Endothelial cell of umbilical vein (primary cell): ENCODE measurements around the gene SNRPA. TPM values are rescaled to one million over a fixed set of nuclear protein-coding genes. Genes with fewer than 3 reads are reported as not detected.
A peak's percentile ranks its signal among the peaks of the same experiment; 100 is the strongest.

Source experiments
- BruUV-seq: library from RNA; stranded (reverse); fragments of 400-500 nt; replicated peaks from 2 replicates; lab custom pipeline; 2021; lab: Mats Ljungman, UMichigan
- CTCF ChIA-PET: fragments of 300-600, 350-600 bp; sonication (Branson Sonifier 250); formaldehyde crosslinking; loops from one replicate; lab custom pipeline; 2021; ENCODE audit warnings: antibody characterized with exemption, inconsistent platforms; lab: Charles Lee
- POLR2A ChIA-PET: fragments of 300-600, 350-600 bp; sonication (Branson Sonifier 250); formaldehyde crosslinking; loops from one replicate; lab custom pipeline; 2021; ENCODE audit warnings: antibody characterized with exemption, inconsistent platforms; lab: Charles Lee
- DNase-seq: peaks from one replicate; pipeline ENCODE4 v3.0.0-alpha.2; 2011; ENCODE audit warnings: low read depth, low spot score
- FAIRE-seq: peaks from 2 replicates; lab custom pipeline; 2011; peaks lifted over from hg19 to GRCh38; lab: Jason Lieb, UNC
- H2AFZ ChIP-seq: 2 replicates; pipeline ENCODE4 v1.6.0; 2012; ENCODE audit warnings: low read depth, low read length, control low read depth, inconsistent platforms
- H3K27ac ChIP-seq: 2 replicates; pipeline ENCODE4 v1.5.1; 2011; ENCODE audit warnings: low read depth, mild to moderate bottlenecking, control low read depth, low read length, moderate library complexity; ENCODE audit not compliant: insufficient read depth
- H3K27me3 ChIP-seq, 2 experiments: 2 replicates each; pipeline versions ENCODE4 v1.6.0 to v1.6.1; 2011; ENCODE audit warnings: low read length in 2 of 2, mixed read lengths in 1 of 2; ENCODE audit not compliant: control insufficient read depth in 2 of 2, insufficient read depth in 2 of 2
- H3K36me3 ChIP-seq, 2 experiments: 2 replicates in 1 of 2; 3 replicates in 1 of 2; pipeline ENCODE4 v1.5.1; 2011; ENCODE audit warnings: low read length in 2 of 2, mild to moderate bottlenecking in 1 of 2, moderate library complexity in 1 of 2; ENCODE audit not compliant: control insufficient read depth in 2 of 2, insufficient read depth in 2 of 2; ENCODE audit errors: extremely low read depth in 1 of 2
- H3K4me1 ChIP-seq: 3 replicates; pipeline ENCODE4 v1.5.1; 2011; ENCODE audit warnings: mild to moderate bottlenecking, low read length; ENCODE audit not compliant: control insufficient read depth, insufficient read depth; ENCODE audit errors: extremely low read depth
- H3K4me2 ChIP-seq: 2 replicates; pipeline ENCODE4 v1.6.1; 2011; ENCODE audit warnings: low read length, control low read depth, mixed read lengths; ENCODE audit not compliant: insufficient read depth
- H3K4me3 ChIP-seq, 3 experiments: fragments of 200-600 bp in 1 of 3; sonication (generic), shearing (Covaris generic) in 1 of 3; replicated peaks in 1 of 3; 2 replicates each; pipeline ENCODE4 v1.5.1; 2011 to 2016; ENCODE audit warnings: control low read depth in 3 of 3, low read length in 3 of 3, mild to moderate bottlenecking in 2 of 3, inconsistent platforms in 1 of 3, low read depth in 1 of 3, moderate library complexity in 1 of 3; ENCODE audit not compliant: insufficient read depth in 1 of 3
- H3K79me2 ChIP-seq: 2 replicates; pipeline ENCODE4 v1.6.0; 2012; ENCODE audit warnings: low read length, inconsistent platforms; ENCODE audit not compliant: control insufficient read depth, insufficient read depth
- H3K9ac ChIP-seq: replicated peaks from 2 replicates; pipeline ENCODE3; 2011; ENCODE audit warnings: low read length, control low read depth; ENCODE audit not compliant: insufficient read depth; ENCODE audit errors: extremely low read depth
- H3K9me1 ChIP-seq: replicated peaks from 3 replicates; pipeline ENCODE4 v1.6.0; 2011; ENCODE audit warnings: mild to moderate bottlenecking, low read length; ENCODE audit not compliant: control insufficient read depth, insufficient read depth; ENCODE audit errors: extremely low read depth
- H3K9me3 ChIP-seq: replicated peaks from 2 replicates; pipeline ENCODE4 v1.5.1; 2012; ENCODE audit warnings: low read length, inconsistent platforms; ENCODE audit not compliant: control insufficient read depth, insufficient read depth
- H4K20me1 ChIP-seq: replicated peaks from 2 replicates; pipeline ENCODE3; 2011; ENCODE audit warnings: mild to moderate bottlenecking, low read length; ENCODE audit not compliant: control insufficient read depth, insufficient read depth; ENCODE audit errors: extremely low read depth
- EZH2 ChIP-seq: IDR thresholded peaks from 2 replicates; pipeline ENCODE4 v1.6.1; 2012; ENCODE audit warnings: borderline replicate concordance, low read depth, mild to moderate bottlenecking, moderate library complexity, low read length, inconsistent platforms; ENCODE audit not compliant: severe bottlenecking
- FOS ChIP-seq: IDR thresholded peaks from 2 replicates; pipeline ENCODE4 v1.6.1; 2011; ENCODE audit warnings: mild to moderate bottlenecking, low read length, moderate library complexity, borderline replicate concordance; ENCODE audit not compliant: insufficient read depth
- GATA2 ChIP-seq: IDR thresholded peaks from 2 replicates; pipeline ENCODE4 v1.7.0; 2011; ENCODE audit warnings: low read depth, mild to moderate bottlenecking, moderate library complexity, mixed read lengths, low read length; ENCODE audit not compliant: insufficient read length, insufficient read depth
- JUN ChIP-seq: IDR thresholded peaks from 2 replicates; pipeline ENCODE4 v1.6.1; 2011; ENCODE audit warnings: borderline replicate concordance, low read depth; ENCODE audit not compliant: insufficient read length, insufficient read depth
- MAX ChIP-seq: IDR thresholded peaks from 2 replicates; pipeline ENCODE4 v1.6.1; 2011; ENCODE audit not compliant: insufficient read depth, insufficient read length
- POLR2A ChIP-seq: IDR thresholded peaks from 2 replicates; pipeline ENCODE4 v1.6.1; 2012; ENCODE audit warnings: low read depth, mild to moderate bottlenecking, control low read depth, low read length
- dilution Hi-C: fragments of 300-500 bp; cut with MboI; formaldehyde crosslinking; loops from one replicate; pipeline ENCODE4 v1.15.0; 2019; ENCODE audit warnings: low sequenced_read_pairs; ENCODE audit not compliant: extremely low pct_ligation_motif_present
- intact Hi-C: fragments of 100-400 bp; cut with micrococcal nuclease; formaldehyde crosslinking; loops from one replicate; pipeline ENCODE4 v1.10.0; 2022
- polyA plus RNA-seq, 4 experiments: library from polyadenylated mRNA; depleted of rRNA in 3 of 4; stranded (reverse) in 3 of 4; unstranded in 1 of 4; fragments of >200 nt; gene quantifications; 2 replicates each; pipeline versions ENCODE4 v1.2.1 to v1.2.3, GENCODE V29; 2011 to 2012; ENCODE audit warnings: missing spikeins in 1 of 4
- total RNA-seq: library from RNA; stranded (reverse); gene quantifications from 2 replicates; pipeline ENCODE4 v1.2.3, GENCODE V29; 2021
- TF ChIP-seq, protein P1 (sequence below), 2 donors: IDR thresholded peaks; 1 replicate in 1 of 2; 2 replicates in 1 of 2; pipeline ENCODE4 v1.5.1; 2011; ENCODE audit warnings: low read length in 2 of 2, mild to moderate bottlenecking in 2 of 2, moderate library complexity in 2 of 2, control low read depth in 1 of 2, inconsistent platforms in 1 of 2, low read depth in 1 of 2; ENCODE audit not compliant: insufficient read depth in 1 of 2; ENCODE audit errors: extremely low read depth in 1 of 2

SNRPA gene
- total and polyA plus RNA-seq, 2 donors (not counting 3 experiments of a cell fraction or from before 2014, with no cell fraction given): 84.6 to 131 TPM

DNA sequence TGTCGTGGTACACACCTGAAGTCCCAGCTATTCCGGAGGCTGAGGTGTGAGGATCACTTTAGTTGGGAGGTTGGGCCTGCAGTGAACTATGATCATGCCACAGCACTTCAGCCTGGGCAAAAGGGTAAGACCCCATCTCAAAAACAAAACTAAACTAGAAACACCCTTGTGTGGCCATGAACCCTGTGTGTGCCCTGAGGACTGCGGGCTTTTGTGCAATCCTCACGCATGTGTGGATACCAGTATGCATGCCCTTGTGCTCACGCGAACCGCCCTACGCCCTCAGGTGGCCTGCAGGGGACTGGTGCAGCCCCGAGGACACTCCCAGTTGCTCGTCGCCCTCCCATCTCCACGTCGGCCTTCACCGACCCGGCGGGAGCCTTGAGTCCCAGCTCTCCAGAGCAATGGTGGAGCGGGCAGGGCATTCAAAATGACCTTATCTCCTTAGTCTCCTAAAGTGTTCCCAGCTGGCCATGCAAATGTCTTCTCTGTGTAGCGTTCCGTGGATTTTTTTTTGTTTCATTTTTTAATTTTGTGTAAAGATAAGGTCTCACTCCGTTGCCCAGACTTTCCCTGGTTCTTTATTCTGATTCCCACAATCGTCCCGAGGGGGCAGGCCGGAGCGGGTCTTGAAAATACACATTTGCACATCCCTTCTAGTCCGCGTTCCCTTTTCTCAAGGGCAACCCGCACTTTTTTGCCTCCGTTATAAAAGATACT, 47.1 kb downstream of the SNRPA start:
- H3K27ac ChIP-seq: peak overlapping the region; percentile 71
- H3K4me3 ChIP-seq: peak overlapping the region; percentile 43 to 79 (median 52)
- TSS peak; percentile 37 for BruUV-seq
- dilution Hi-C loops: no loop called here
- no peaks in the 10 kb centered on the region for H4K20me1 ChIP-seq
- H3K9ac ChIP-seq: peak overlapping the region; percentile 78
- peaks cover 39% of the 10 kb centered on the region for H3K4me1 ChIP-seq
- CTCF ChIA-PET: interaction anchor here (0.6 to 2.5 kb wide), 27 partner anchors 8 to 464 kb away, joined by 3 to 39 read pairs (median 4); partner anchors contain the start of genes ACTMAP, COQ8B, ITPKC and RAB4B
- H2AFZ ChIP-seq: peak overlapping the region; percentile 50
- H3K9me3 ChIP-seq: no peaks in the 10 kb centered on the region
- TF ChIP-seq GATA2 (no peak), MAX (no peak), JUN (no peak), EZH2 (no peak), POLR2A (no peak), FOS (no peak)
- TF ChIP-seq, protein P1, sequence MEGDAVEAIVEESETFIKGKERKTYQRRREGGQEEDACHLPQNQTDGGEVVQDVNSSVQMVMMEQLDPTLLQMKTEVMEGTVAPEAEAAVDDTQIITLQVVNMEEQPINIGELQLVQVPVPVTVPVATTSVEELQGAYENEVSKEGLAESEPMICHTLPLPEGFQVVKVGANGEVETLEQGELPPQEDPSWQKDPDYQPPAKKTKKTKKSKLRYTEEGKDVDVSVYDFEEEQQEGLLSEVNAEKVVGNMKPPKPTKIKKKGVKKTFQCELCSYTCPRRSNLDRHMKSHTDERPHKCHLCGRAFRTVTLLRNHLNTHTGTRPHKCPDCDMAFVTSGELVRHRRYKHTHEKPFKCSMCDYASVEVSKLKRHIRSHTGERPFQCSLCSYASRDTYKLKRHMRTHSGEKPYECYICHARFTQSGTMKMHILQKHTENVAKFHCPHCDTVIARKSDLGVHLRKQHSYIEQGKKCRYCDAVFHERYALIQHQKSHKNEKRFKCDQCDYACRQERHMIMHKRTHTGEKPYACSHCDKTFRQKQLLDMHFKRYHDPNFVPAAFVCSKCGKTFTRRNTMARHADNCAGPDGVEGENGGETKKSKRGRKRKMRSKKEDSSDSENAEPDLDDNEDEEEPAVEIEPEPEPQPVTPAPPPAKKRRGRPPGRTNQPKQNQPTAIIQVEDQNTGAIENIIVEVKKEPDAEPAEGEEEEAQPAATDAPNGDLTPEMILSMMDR (IDR thresholded peaks at IDR 0.05; ENCODE audit: extremely low read depth in 1 of 2, insufficient read depth in 1 of 2, low read depth in 1 of 2, low read length in 2 of 2): peak; percentile 12 to 32
- H3K4me2 ChIP-seq: peak overlapping the region; percentile 86
- FAIRE-seq: no peak
- H3K9me1 ChIP-seq: no peaks in the 10 kb centered on the region
- H3K36me3 ChIP-seq: peaks cover 0 to 13% of the 10 kb centered on the region in 2 experiments
- DNase-seq: peak; percentile 68
- intact Hi-C loops: loop anchor here (1.0 to 2.0 kb wide), 4 partner anchors 20 to 81 kb away; partner anchors contain the start of genes ACTMAP, COQ8B, ITPKC and RAB4B
- POLR2A ChIA-PET: interaction anchor here (0.7 to 4.5 kb wide), 3 partner anchors 9 to 47 kb away, joined by 3 to 23 read pairs (median 5); partner anchors contain the start of genes ACTMAP, RAB4B and SNRPA
- H3K27me3 ChIP-seq: no peaks in the 10 kb centered on the region
- H3K79me2 ChIP-seq: peaks cover 36% of the 10 kb centered on the region
